IMR-90 (cell line): ENCODE measurements around the gene ITGA6.

Experiments
- BHLHE40 ChIP-seq: fragments of 150-350 bp; IDR thresholded peaks from 2 replicates; pipeline ENCODE4 v1.6.1; 2016; ENCODE audit warnings: mild to moderate bottlenecking, low read depth, low read length
- CEBPB ChIP-seq: IDR thresholded peaks from 2 replicates; pipeline ENCODE4 v1.6.1; 2012; ENCODE audit warnings: low read depth, low read length, improper control_type of control experiment
- CTCF ChIP-seq: conservative IDR thresholded peaks from 2 replicates; pipeline ENCODE4 v1.5.1; 2012; ENCODE audit warnings: mild to moderate bottlenecking, low read depth, low read length, improper control_type of control experiment
- FOS ChIP-seq: fragments of 150-350 bp; IDR thresholded peaks from 2 replicates; pipeline ENCODE4 v1.6.1; 2016; ENCODE audit warnings: low read depth, low read length
- MAFK ChIP-seq: IDR thresholded peaks from 2 replicates; pipeline ENCODE4 v1.6.1; 2012; ENCODE audit warnings: low read depth, low read length, improper control_type of control experiment
- MAZ ChIP-seq: IDR thresholded peaks from 2 replicates; pipeline ENCODE4 v1.6.1; 2012; ENCODE audit warnings: low read depth, mild to moderate bottlenecking, low read length, improper control_type of control experiment, moderate library complexity, borderline replicate concordance
- POLR2A ChIP-seq: IDR thresholded peaks from 2 replicates; pipeline ENCODE4 v1.6.1; 2012; ENCODE audit warnings: mild to moderate bottlenecking, low read depth, low read length
- RAD21 ChIP-seq: IDR thresholded peaks from 2 replicates; pipeline ENCODE4 v1.6.1; 2012; ENCODE audit warnings: low read length, improper control_type of control experiment
- USF2 ChIP-seq: fragments of 150-350 bp; IDR thresholded peaks from 2 replicates; pipeline ENCODE4 v1.6.1; 2017; ENCODE audit warnings: mild to moderate bottlenecking, antibody characterized with exemption, low read length, low read depth

- no peak for TF ChIP-seq CTCF
- no peak for TF ChIP-seq CEBPB
- no peak for TF ChIP-seq POLR2A
- no peak for TF ChIP-seq MAZ
- no peak for TF ChIP-seq RAD21
- TF ChIP-seq MAFK = no peak
- TF ChIP-seq BHLHE40 = no peak
- no peak for TF ChIP-seq FOS
- TF ChIP-seq USF2 = no peak
Measured at GRCh38 chr2:172447811-172448493, 20.6 kb downstream of the ITGA6 start.
